Activated CD4-positive, alpha-beta memory T cell treated with anti-CD3 and anti-CD28 coated beads for 36 hours (primary cell): ENCODE measurements around the gene DLD. TPM values are rescaled to one million over a fixed set of nuclear protein-coding genes. Genes with fewer than 3 reads are reported as not detected.
"Not testable (repeated sequence)": the region's sequence is repeated elsewhere in the genome, so short reads cannot be mapped to it uniquely, and the experiment has no call there.

Source experiments
- CTCF ChIA-PET: fragments of 350-600 bp; sonication (Branson Sonifier 250); formaldehyde crosslinking; loops from one replicate; lab custom pipeline; 2021; ENCODE audit warnings: antibody characterized with exemption, inconsistent platforms; lab: Charles Lee
- POLR2A ChIA-PET: fragments of 350-600 bp; sonication (Branson Sonifier 250); formaldehyde crosslinking; loops from one replicate; lab custom pipeline; 2021; ENCODE audit warnings: antibody characterized with exemption; lab: Charles Lee
- DNase-seq: peaks from one replicate; pipeline ENCODE4 v3.0.0-alpha.2; 2020
- H3K27ac Mint-ChIP-seq: one replicate; pipeline ENCODE4 v1.8.0; 2021; ENCODE audit warnings: mixed read lengths
- H3K27me3 Mint-ChIP-seq: one replicate; pipeline ENCODE4 v1.8.0; 2021; ENCODE audit warnings: mixed read lengths
- H3K36me3 Mint-ChIP-seq: one replicate; pipeline ENCODE4 v1.8.0; 2021; ENCODE audit warnings: mixed read lengths
- H3K4me1 Mint-ChIP-seq: one replicate; pipeline ENCODE4 v1.8.0; 2021; ENCODE audit warnings: low read depth, mixed read lengths
- H3K4me3 Mint-ChIP-seq: one replicate; pipeline ENCODE4 v1.8.0; 2021; ENCODE audit warnings: mild to moderate bottlenecking, mixed read lengths
- H3K9me3 Mint-ChIP-seq: one replicate; pipeline ENCODE4 v1.8.0; 2021; ENCODE audit warnings: mixed read lengths
- intact Hi-C: fragments of 100-400 bp; cut with micrococcal nuclease; formaldehyde crosslinking; loops from one replicate; pipeline ENCODE4 v1.15.1; 2023
- total RNA-seq, 2 experiments: library from RNA; stranded (reverse); gene quantifications; one replicate each; pipeline ENCODE4 v1.2.3, GENCODE V29; 2021

DLD gene
- total RNA-seq, 2 experiments from 2014 or later = 103 to 116 TPM

DNA sequence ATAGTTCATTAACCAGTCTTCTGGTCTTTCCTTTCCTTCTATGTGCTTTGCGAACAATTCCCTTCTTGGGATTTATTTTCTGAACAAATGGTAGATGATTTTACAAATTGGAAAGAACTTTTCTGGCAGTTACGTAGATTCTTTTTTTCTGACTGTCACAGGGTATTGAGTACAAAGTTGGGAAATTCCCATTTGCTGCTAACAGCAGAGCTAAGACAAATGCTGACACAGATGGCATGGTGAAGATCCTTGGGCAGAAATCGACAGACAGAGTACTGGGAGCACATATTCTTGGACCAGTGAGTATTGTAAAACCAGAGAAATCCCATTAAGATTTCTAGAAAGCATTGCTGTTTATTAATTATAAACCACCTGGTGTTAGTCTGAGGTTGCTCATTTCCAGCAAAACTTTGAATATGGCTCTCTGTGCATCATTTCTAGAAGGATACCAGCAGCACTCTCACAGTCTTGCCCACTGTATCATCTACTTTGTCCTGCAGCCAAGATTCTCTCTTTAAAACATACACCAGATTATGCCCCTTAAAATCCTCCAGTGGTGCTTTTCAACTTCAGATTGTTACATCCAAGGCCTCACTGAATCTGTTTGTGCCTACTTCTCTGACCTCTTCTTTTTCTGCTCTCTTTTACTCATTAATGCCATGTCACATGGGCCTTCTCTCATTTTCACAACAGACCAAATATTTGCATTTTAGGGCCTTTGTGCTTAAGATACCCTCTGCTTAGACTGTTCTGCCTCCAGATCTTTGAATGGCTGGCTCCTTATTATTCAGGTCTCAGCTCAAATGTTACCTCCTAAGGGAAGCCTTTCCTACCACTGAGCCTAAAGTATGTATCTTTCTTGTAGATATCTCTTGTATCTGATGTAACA is 27.0 kb downstream of the DLD start:
- Mint-ChIP-seq H3K9me3 (no peaks in the 10 kb centered on the region), H3K36me3 (peaks cover 70% of the 10 kb centered on the region), H3K27ac (peak overlapping the region; percentile 4), H3K4me3 (no peak overlapping the region), H3K4me1 (peaks cover 45% of the 10 kb centered on the region), H3K27me3 (no peaks in the 10 kb centered on the region)
- intact Hi-C loops = no loop called here
- CTCF ChIA-PET = interaction anchor here (1.2 kb wide), 1 partner anchor 35 kb away, joined by 3 read pairs; no protein-coding TSS in a partner anchor
- no peak for DNase-seq
- POLR2A ChIA-PET = no interaction called here

DNA sequence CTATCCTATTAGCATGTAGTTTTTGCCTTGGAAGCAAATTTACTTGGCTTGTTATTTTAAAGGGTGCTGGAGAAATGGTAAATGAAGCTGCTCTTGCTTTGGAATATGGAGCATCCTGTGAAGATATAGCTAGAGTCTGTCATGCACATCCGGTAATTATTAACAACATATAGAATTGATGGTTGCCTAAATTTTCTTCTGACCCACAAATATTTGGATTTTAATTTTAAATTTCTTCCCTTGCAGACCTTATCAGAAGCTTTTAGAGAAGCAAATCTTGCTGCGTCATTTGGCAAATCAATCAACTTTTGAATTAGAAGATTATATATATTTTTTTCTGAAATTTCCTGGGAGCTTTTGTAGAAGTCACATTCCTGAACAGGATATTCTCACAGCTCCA is 28.0 kb downstream of the DLD start:
- CTCF ChIA-PET = no interaction called here

DNA sequence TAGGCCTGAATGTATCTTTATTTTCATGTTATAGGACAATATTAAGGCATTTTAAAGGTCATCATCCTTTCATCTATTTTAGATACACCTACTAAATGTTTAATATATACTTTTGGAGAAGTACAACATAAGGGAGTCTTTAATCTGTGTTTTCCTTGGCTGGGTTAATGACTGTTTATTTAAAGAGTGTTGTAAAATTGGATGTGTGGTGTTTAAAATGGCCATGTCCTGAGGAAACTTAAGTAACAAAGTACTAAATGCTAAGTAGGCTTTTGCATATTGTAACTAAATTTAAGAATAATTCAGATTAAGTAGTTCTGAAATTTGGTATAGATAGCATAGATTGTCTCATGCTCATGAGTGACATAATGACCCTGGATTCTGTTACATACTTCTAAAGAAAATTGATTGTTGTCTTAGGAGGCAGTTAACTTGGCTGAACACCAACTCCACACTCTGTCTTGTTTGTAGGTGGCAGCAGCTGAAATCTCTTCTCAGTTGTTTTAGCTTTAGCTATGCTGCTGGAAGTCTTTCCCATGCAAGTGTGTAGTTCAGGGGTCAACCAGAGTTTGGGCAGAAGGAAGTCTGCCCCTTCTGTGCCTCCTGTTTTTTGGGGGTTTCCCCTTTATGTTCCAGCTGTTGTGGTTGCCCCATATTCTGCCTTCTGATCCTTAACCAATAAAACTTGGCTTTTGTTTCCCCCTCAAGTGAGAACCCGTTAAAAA is 29.2 kb downstream of the DLD start:
- intact Hi-C loops = no loop called here
- POLR2A ChIA-PET = no interaction called here

More for the DNA sequence above, 28.0 kb downstream of the DLD start:
- Mint-ChIP-seq H3K9me3 (no peaks in the 10 kb centered on the region), H3K4me1 (peaks cover 43% of the 10 kb centered on the region), H3K4me3 (no peak overlapping the region), H3K27ac (no peak overlapping the region), H3K36me3 (peaks cover 65% of the 10 kb centered on the region), H3K27me3 (no peaks in the 10 kb centered on the region)
- POLR2A ChIA-PET = no interaction called here
- no peak for DNase-seq
- intact Hi-C loops = no loop called here

DNA sequence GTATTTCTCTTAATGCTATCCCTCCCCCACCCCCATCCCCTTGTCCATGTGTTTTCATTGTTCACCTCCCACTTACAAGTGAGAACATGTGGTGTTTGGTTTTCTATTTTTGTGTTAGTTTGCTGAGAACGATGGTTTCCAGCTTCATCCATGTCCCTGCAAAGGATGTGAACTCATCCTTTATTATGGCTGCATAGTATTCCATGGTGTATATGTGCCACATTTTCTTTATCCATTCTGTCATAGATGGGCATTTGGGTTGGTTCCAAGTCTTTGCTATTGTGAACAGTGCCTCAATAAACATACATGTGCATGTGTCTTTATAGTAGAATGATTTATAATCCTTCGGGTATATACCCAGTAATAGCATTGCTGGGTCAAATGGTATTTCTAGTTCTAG is 30.8 kb downstream of the DLD start:
- H3K9me3 Mint-ChIP-seq, POLR2A ChIA-PET, H3K27me3 Mint-ChIP-seq, H3K4me3 Mint-ChIP-seq, DNase-seq, CTCF ChIA-PET, intact Hi-C loops, H3K27ac Mint-ChIP-seq: not testable (repeated sequence)
- H3K36me3 Mint-ChIP-seq = peaks cover 65% of the 10 kb centered on the region
- peaks cover 54% of the 10 kb centered on the region for H3K4me1 Mint-ChIP-seq

More for the DNA sequence above, 29.2 kb downstream of the DLD start:
- CTCF ChIA-PET = no interaction called here
- Mint-ChIP-seq H3K4me1 (peaks cover 50% of the 10 kb centered on the region), H3K27ac (no peak overlapping the region), H3K9me3 (no peaks in the 10 kb centered on the region), H3K36me3 (peaks cover 62% of the 10 kb centered on the region), H3K27me3 (no peaks in the 10 kb centered on the region), H3K4me3 (no peak overlapping the region)
- no peak for DNase-seq

DNA sequence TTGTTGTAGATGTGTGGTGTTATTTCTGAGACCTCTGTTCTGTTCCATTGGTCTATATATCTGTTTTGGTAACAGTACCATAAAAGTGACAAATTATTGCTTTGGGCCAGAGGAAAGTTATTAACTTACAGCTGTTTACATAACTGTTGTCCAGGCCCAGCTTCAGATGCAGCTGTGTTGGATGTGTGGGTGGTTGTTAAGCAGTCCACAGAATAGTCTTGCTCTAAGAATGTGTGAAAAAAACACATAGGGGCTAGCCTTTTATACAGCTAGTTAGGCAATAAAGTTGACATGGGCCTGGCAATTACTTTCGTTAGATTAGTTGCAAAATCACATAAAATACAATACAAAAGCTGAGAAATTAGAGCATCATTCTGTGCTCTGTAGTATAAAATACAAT is 31.9 kb downstream of the DLD start:
- H3K9me3 Mint-ChIP-seq = no peaks in the 10 kb centered on the region
- H3K27ac Mint-ChIP-seq = no peak overlapping the region
- DNase-seq = no peak
- CTCF ChIA-PET = no interaction called here
- H3K27me3 Mint-ChIP-seq = no peaks in the 10 kb centered on the region
- no peak overlapping the region for H3K4me3 Mint-ChIP-seq
- POLR2A ChIA-PET = no interaction called here
- peaks cover 47% of the 10 kb centered on the region for H3K4me1 Mint-ChIP-seq
- intact Hi-C loops = no loop called here
- H3K36me3 Mint-ChIP-seq = peaks cover 55% of the 10 kb centered on the region

DNA sequence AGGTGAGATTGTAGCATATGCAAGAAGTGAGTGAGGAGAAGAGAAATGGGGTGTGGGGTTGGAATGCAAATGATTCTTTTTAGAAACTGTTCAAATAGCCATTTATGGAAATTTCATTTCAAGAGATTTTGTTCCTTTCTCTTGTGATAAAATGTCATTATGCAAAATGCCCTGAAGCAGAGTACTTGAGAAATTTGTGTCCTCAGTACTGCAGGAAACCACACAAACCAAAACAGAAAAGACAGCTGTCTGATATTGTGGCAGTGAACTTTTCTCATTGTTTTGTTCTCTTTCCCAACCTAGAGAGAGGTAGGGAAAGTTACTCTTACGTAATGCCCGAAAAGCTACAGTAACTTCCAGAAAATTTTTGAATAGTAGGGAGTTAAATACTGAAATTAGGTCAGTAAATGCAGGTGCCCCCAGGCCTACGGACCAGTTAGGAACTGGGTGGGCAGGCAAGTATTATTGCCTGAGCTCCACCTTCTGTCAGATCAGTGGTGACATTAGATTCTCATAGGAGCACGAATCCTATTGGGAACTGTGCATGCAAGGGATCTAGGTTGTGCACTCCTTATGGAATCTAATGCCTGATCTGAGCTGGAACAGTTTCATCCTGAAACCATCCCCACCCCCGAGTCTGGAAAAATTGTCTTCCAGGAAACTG is 34.0 kb downstream of the DLD start:
- H3K27me3 Mint-ChIP-seq = no peaks in the 10 kb centered on the region
- POLR2A ChIA-PET = no interaction called here
- CTCF ChIA-PET = no interaction called here
- no peaks in the 10 kb centered on the region for H3K9me3 Mint-ChIP-seq
- H3K4me3 Mint-ChIP-seq = no peak overlapping the region
- H3K36me3 Mint-ChIP-seq = peaks cover 42% of the 10 kb centered on the region
- intact Hi-C loops = no loop called here
- H3K27ac Mint-ChIP-seq = no peak overlapping the region
- H3K4me1 Mint-ChIP-seq = peaks cover 43% of the 10 kb centered on the region
- no peak for DNase-seq

DNA sequence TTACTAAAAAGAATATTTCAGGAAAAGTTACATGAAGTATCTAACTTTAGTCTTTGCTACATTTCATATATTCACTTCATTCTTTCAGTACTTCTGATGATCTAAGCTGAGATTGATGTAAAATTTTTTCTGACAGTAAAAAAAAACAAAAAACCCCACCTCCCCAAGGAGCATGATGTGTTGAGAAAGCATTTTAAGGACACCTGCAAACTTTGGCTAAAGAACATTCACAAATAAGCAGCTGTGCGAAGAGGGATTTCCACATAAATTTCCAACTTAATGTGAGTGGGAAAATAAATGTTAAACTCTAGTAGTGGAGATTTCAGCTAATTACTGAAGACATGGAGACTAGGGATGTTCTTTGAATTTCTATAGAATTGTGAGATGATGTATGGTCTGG is 35.5 kb downstream of the DLD start:
- no peaks in the 10 kb centered on the region for H3K9me3 Mint-ChIP-seq
- H3K27me3 Mint-ChIP-seq = no peaks in the 10 kb centered on the region
- no peak overlapping the region for H3K27ac Mint-ChIP-seq
- POLR2A ChIA-PET = no interaction called here
- CTCF ChIA-PET = interaction anchor here (1.2 kb wide), 1 partner anchor 51 kb away, joined by 6 read pairs; no protein-coding TSS in a partner anchor
- no peak for DNase-seq
- intact Hi-C loops = no loop called here
- peaks cover 35% of the 10 kb centered on the region for H3K4me1 Mint-ChIP-seq
- H3K36me3 Mint-ChIP-seq = peaks cover 30% of the 10 kb centered on the region
- H3K4me3 Mint-ChIP-seq = no peak overlapping the region

DNA sequence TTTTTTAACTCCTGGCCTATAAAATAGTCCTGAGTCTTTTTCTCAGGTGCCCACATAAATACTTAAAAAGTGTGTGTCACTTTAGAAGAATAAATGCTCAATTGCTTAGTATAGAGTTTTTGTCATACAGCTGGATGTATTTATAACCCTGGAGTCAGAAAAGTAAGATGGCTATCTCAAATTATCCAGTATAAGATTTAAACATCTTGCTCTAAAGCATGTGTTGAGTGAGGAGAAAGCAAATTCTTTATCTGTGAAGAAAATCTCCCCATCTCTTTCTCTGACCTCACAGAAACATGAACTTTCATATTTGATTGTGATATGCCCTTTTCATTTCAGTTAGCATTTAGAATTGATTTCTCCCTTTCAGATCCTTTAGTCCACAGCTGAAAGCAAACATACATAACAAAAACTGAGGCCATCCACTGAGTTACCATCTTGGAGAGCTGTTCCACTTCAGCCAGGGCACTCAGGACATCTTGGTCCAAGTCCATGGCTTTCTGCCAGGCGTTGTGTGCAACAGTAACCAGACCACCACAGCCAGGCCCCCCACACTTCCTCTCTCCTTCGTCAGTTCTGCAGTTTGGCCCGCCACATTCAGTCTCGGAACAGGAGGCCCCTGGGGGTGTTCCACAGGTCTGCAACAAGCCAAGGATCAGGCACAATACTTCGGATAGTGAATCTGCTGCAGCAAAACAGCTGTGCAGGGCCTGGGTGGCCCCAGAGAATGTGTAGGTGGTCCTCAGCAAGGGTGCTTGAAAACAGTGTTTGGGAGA is 40.9 kb downstream of the DLD start:
- Mint-ChIP-seq H3K27ac (no peak overlapping the region), H3K36me3 (peaks cover 2% of the 10 kb centered on the region), H3K4me3 (no peak overlapping the region), H3K9me3 (no peaks in the 10 kb centered on the region), H3K4me1 (peaks cover 8% of the 10 kb centered on the region), H3K27me3 (no peaks in the 10 kb centered on the region)
- intact Hi-C loops = no loop called here
- CTCF ChIA-PET = no interaction called here
- no peak for DNase-seq
- POLR2A ChIA-PET = no interaction called here

DNA sequence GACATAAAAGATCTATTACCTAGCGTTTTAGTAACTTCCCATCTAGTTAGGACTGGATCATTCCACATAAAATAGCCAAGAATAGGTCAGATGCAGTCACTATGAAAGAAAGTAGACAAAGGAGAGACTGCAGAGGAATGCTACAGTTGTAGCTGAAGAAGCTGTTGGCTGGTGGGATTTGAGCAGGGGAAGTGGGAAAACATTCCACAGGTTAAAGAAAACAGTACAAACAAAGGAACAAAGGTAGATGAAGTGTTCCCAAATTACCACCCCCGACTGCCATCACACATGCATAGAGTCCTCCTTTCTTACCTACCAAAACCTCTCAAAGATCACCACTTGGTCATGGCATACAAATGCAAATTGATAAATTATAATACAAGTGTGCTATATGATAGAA is 41.8 kb downstream of the DLD start:
- Mint-ChIP-seq H3K9me3 (no peaks in the 10 kb centered on the region), H3K4me3 (no peak overlapping the region), H3K27me3 (no peaks in the 10 kb centered on the region), H3K4me1 (peaks cover 8% of the 10 kb centered on the region), H3K27ac (no peak overlapping the region), H3K36me3 (peaks cover 2% of the 10 kb centered on the region)
- intact Hi-C loops = no loop called here
- DNase-seq = no peak
- POLR2A ChIA-PET = no interaction called here
- CTCF ChIA-PET = no interaction called here

DNA sequence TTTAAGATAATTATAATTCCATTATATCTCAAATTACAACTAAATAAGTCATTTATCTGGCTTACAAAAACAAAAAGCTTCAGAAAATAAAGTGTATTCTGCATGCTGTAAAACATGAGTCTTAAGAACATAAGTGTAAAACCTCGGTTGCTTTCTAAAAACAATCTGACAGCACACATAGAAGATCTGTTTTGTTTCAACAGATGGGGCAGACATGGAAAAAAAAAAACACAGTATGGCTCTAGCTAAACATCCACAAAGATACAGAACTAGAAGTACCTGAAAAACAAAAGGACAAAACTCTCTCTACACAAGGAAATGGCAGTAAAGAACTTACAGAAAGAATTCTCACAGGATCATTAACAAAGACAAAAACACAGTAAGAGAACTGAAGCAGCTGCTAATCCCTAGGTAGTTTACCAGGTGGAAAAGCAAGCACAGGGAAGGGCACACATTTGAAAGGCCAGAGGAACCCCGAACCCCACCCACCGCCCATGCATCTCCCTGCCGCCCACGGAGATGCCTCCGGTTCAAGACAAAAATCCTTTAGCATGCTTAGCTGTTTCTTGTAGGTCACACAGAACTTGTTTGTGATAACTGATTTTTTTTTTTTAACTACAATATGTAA is 42.5 kb downstream of the DLD start:
- H3K9me3 Mint-ChIP-seq = no peaks in the 10 kb centered on the region
- peaks cover 2% of the 10 kb centered on the region for H3K36me3 Mint-ChIP-seq
- ChIA-PET CTCF (no interaction called here), POLR2A (no interaction called here)
- intact Hi-C loops = no loop called here
- no peaks in the 10 kb centered on the region for H3K27me3 Mint-ChIP-seq
- no peak overlapping the region for H3K4me3 Mint-ChIP-seq
- no peak for DNase-seq
- H3K4me1 Mint-ChIP-seq = peaks cover 8% of the 10 kb centered on the region
- no peak overlapping the region for H3K27ac Mint-ChIP-seq

DNA sequence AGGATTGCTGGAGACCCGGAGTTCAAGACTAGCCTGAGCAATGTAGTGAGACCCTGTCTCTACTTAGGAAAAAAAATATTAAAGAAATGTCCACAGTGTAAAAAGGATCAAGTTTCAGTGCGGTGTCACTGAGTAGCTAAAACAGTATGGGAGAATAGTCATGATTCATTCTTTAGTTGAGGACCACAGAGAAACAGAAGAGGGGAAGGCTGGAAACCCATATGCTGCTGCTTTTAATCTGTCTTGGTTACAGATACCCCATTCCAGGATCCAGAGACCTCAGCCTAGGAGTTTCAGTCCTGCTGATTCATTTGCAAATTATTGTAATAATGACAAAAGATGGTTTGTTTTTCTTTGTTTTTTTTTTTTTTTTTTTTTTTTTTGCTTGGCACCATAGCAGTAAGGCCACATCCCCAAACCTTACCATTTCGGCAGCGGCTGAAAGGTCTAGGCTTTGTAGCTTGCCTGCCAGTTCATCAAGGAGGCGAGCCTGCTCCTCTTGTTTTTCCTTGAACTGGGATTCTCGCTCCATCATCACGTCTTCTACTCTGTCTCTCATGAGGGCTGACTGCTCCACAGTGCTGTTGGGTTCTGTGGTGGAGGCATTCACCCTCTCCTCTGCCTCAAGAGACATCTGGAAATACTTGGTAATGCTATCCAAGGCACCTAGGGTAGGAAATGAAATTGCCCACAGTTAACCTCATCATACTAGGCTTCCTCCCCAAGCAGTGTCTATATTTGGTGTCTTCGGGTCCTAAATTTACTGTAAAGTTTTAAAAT is 44.2 kb downstream of the DLD start:
- no peak overlapping the region for H3K27ac Mint-ChIP-seq

More for the DNA sequence above, 44.2 kb downstream of the DLD start:
- intact Hi-C loops = no loop called here
- DNase-seq = no peak
- Mint-ChIP-seq H3K27me3 (no peaks in the 10 kb centered on the region), H3K4me3 (no peak overlapping the region), H3K36me3 (peaks cover 6% of the 10 kb centered on the region), H3K4me1 (peaks cover 8% of the 10 kb centered on the region), H3K9me3 (no peaks in the 10 kb centered on the region)
- ChIA-PET CTCF (no interaction called here), POLR2A (no interaction called here)
